Smooth muscle cell (in vitro differentiated cells): Measurements from ENCODE around the gene LIMCH1. TPM values are rescaled to one million over a fixed set of nuclear protein-coding genes. Genes with fewer than 3 reads are reported as not detected.
A peak's percentile ranks its signal among the peaks of the same experiment; 100 is the strongest.

Experiments used
- DNase-seq: peaks from one replicate; lab custom pipeline; 2025; ENCODE audit not compliant: unreplicated experiment; lab: John Stamatoyannopoulos, UW
- H2AFZ ChIP-seq: fragments of 200-600 bp; sonication (generic); 2 replicates; pipeline ENCODE4 v1.6.0; 2016; ENCODE audit warnings: antibody characterized with exemption, low read depth, mild to moderate bottlenecking
- H3F3A ChIP-seq: fragments of 200-600 bp; sonication (generic); 2 replicates; pipeline ENCODE4 v1.6.0; 2017; ENCODE audit warnings: antibody characterized with exemption, low read depth
- H3K27ac ChIP-seq: fragments of 200-600 bp; sonication (generic); 2 replicates; pipeline ENCODE4 v1.5.1; 2016; ENCODE audit warnings: low read depth, mild to moderate bottlenecking
- H3K27me3 ChIP-seq: fragments of 200-600 bp; sonication (generic); 2 replicates; pipeline ENCODE4 v1.6.1; 2016; ENCODE audit warnings: low read depth, mild to moderate bottlenecking
- H3K36me3 ChIP-seq: fragments of 200-600 bp; sonication (generic); 2 replicates; pipeline ENCODE4 v1.5.1; 2016; ENCODE audit warnings: low read depth
- H3K4me1 ChIP-seq: fragments of 200-600 bp; sonication (generic); 2 replicates; pipeline ENCODE4 v1.5.1; 2016; ENCODE audit warnings: low read depth
- H3K4me2 ChIP-seq: fragments of 200-600 bp; sonication (generic); 2 replicates; pipeline ENCODE4 v1.6.0; 2016; ENCODE audit warnings: mild to moderate bottlenecking
- H3K4me3 ChIP-seq: fragments of 200-600 bp; sonication (generic); 2 replicates; pipeline ENCODE4 v1.5.1; 2016; ENCODE audit warnings: mild to moderate bottlenecking
- H3K79me2 ChIP-seq: fragments of 200-600 bp; sonication (generic); 2 replicates; pipeline ENCODE4 v1.6.0; 2016; ENCODE audit warnings: low read depth, mild to moderate bottlenecking
- H3K9ac ChIP-seq: fragments of 200-600 bp; sonication (generic); 2 replicates; pipeline ENCODE4 v1.6.0; 2016; ENCODE audit warnings: low read depth
- H3K9me3 ChIP-seq: fragments of 200-600 bp; sonication (generic); replicated peaks from 2 replicates; pipeline ENCODE4 v1.5.1; 2016; ENCODE audit warnings: low read depth
- H4K20me1 ChIP-seq: fragments of 200-600 bp; sonication (generic); 2 replicates; pipeline ENCODE4 v1.6.0; 2016; ENCODE audit warnings: low read depth
- CTCF ChIP-seq: fragments of 200-600 bp; sonication (generic); IDR thresholded peaks from 2 replicates; pipeline ENCODE4 v1.5.1; 2017; ENCODE audit warnings: borderline replicate concordance, mild to moderate bottlenecking, antibody characterized with exemption; ENCODE audit not compliant: insufficient read depth, poor library complexity, severe bottlenecking
- WGBS: methylation state at CpG from one replicate; pipeline ENCODE4 v1.1.7; 2016; ENCODE audit warnings: low lambda C conversion rate; 5-methylcytosine and 5-hydroxymethylcytosine counted together
- polyA plus RNA-seq: library from polyadenylated mRNA; unstranded; fragments of >200 nt; fragmentation: Nextera tagmentation; extraction: Ambion mirVana; gene quantifications from 2 replicates; pipeline ENCODE4 v1.2.1, GENCODE V29; 2016
- total RNA-seq: library from RNA; depleted of rRNA; stranded (reverse); fragments of >200 nt; gene quantifications from 2 replicates; pipeline ENCODE4 v1.2.3, GENCODE V29; 2014

LIMCH1 gene
- total and polyA plus RNA-seq, 2 experiments from 2014 or later = 2.6 to 7.6 TPM

DNA sequence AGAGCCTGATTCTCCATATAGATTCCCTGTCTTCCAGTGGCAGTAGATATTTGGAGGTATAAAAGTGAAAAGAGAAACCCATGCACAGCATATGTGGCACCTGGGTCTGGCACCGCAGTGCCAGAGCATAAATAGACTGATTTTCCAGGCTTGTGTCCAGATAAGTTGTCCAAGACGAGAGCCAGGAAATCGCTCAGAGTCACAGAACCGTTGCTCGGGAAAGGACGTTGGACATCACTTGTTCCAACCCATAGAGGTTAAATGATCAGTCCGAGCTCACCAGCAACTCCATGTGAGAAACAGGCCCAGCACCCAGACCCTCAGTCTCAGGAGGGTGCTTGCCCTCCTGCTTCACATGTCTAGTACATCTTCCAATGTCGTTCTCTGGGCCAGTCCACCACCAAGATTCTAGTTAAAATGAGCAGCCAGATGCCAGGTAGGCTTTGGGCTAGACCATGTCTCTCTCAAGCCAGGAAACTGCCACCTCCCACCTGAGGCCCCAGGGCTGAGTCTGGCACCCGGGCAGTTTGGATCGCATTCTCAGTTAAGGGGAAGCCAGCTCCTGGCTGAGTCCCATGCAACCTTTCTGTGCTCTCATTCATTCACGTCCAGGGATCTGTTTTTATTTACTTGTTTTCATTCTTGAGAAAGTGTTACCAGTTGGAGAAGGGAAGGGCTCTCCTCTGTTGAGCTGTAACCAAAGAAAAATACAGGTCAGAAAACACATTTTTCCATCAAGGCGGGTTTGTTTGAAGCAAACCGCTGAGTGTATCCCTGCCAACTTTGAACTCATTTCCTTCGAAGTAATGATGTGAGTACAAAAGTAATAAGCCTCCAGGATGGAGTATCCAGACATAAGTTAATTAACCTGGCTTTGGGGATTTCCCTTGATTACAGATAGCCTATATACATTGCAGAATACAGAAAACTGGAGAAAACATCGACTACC is 118.9 kb downstream of the LIMCH1 start:
- H4K20me1 ChIP-seq = no peaks in the 10 kb centered on the region

DNA sequence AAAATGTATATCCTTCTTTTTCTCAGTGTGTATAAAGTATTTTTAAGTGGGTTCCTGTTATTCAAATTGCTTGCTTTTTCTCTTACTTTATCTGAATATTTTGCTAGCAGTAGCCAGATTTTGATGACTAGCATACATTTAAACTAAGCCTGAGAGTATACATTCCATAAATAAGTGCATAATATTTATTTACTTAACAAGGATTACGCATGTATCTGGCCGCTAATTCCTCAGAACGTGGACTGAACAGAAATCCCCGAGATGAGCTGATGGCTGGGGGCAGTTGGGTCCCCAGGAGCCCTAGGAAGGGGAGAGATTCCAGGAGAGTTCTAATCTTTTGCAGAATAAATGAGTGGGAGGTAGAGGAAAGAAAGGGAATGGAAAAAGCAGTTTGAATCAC is 119.6 kb downstream of the LIMCH1 start:
- no peak for DNase-seq

More for the DNA sequence above, 118.9 kb downstream of the LIMCH1 start:
- Histone ChIP-seq H3K36me3 (no peaks in the 10 kb centered on the region), H3K4me2 (peak overlapping the region; percentile 46), H2AFZ (no peak overlapping the region), H3K79me2 (no peaks in the 10 kb centered on the region), H3K4me3 (no peak overlapping the region), H3K27me3 (no peaks in the 10 kb centered on the region), H3K9me3 (no peaks in the 10 kb centered on the region), H3K9ac (no peak overlapping the region), H3K4me1 (peaks cover 18% of the 10 kb centered on the region), H3K27ac (no peak overlapping the region), H3F3A (no peaks in the 10 kb centered on the region)
- WGBS = 88% methylated on average over 15 of the region's 15 CpGs
- no peak for TF ChIP-seq CTCF
- DNase-seq = no peak

GRCh38 chr4:41658163-41658562 is 120.2 kb downstream of the LIMCH1 start:
- H3K9me3 ChIP-seq = no peaks in the 10 kb centered on the region
- H4K20me1 ChIP-seq = no peaks in the 10 kb centered on the region
- no peak overlapping the region for H3K4me3 ChIP-seq
- TF ChIP-seq CTCF = no peak
- H3K4me2 ChIP-seq = peak overlapping the region; percentile 46
- H3K36me3 ChIP-seq = no peaks in the 10 kb centered on the region
- H3K9ac ChIP-seq = no peak overlapping the region
- H3K27me3 ChIP-seq = no peaks in the 10 kb centered on the region
- H3K27ac ChIP-seq = no peak overlapping the region
- H3K79me2 ChIP-seq = no peaks in the 10 kb centered on the region
- H3K4me1 ChIP-seq = peaks cover 18% of the 10 kb centered on the region
- no peaks in the 10 kb centered on the region for H3F3A ChIP-seq
- no peak for DNase-seq
- H2AFZ ChIP-seq = no peak overlapping the region
- 56% methylated on average over 4 of the region's 4 CpGs for WGBS

More for the DNA sequence above, 119.6 kb downstream of the LIMCH1 start:
- Histone ChIP-seq H3K36me3 (no peaks in the 10 kb centered on the region), H2AFZ (no peak overlapping the region), H3K9ac (no peak overlapping the region), H3K79me2 (no peaks in the 10 kb centered on the region), H4K20me1 (no peaks in the 10 kb centered on the region), H3K27ac (no peak overlapping the region), H3K27me3 (no peaks in the 10 kb centered on the region), H3K4me2 (peak overlapping the region; percentile 46), H3K4me1 (peaks cover 18% of the 10 kb centered on the region), H3K9me3 (no peaks in the 10 kb centered on the region), H3K4me3 (no peak overlapping the region), H3F3A (no peaks in the 10 kb centered on the region)
- WGBS = 40% methylated on average over 4 of the region's 4 CpGs
- TF ChIP-seq CTCF = no peak
